Measurements from ENCODE around the gene PCSK9.

The PCSK9 gene

GRCh38 chr1:55074455-55074854 is 35.1 kb downstream of the PCSK9 start:
- Histone ChIP-seq H3K36me3 (peaks cover 68% of the 10 kb centered on the region), H3K9me3 (ENCODE audit: severe bottlenecking) (no peaks in the 10 kb centered on the region), H3K27ac (no peak overlapping the region), H3K27me3 (ENCODE audit: insufficient read depth, low read depth, severe bottlenecking) (no peaks in the 10 kb centered on the region), H3K4me3 (ENCODE audit: low read depth, low read length) (no peak overlapping the region)
- TF ChIP-seq CTCF (IDR thresholded peaks at IDR 0.05; ENCODE audit: low read depth, low read length) = no peak
- no peak for DNase-seq

- H3K9me3 ChIP-seq (ENCODE audit: severe bottlenecking) = no peaks in the 10 kb centered on the region
- no peak for TF ChIP-seq CTCF (IDR thresholded peaks at IDR 0.05; ENCODE audit: low read depth, low read length)
- no peaks in the 10 kb centered on the region for H3K27me3 ChIP-seq (ENCODE audit: insufficient read depth, low read depth, severe bottlenecking)
- no peak overlapping the region for H3K4me3 ChIP-seq (ENCODE audit: low read depth, low read length)
- peaks cover 77% of the 10 kb centered on the region for H3K36me3 ChIP-seq
- H3K27ac ChIP-seq = no peak overlapping the region
- DNase-seq = no peak
Observed at GRCh38 chr1:55076356-55076755, 37.0 kb downstream of the PCSK9 start.

- DNase-seq = no peak
- no peak for TF ChIP-seq CTCF (IDR thresholded peaks at IDR 0.05; ENCODE audit: low read depth, low read length)
- Histone ChIP-seq H3K4me3 (ENCODE audit: low read depth, low read length) (no peak overlapping the region), H3K27me3 (ENCODE audit: insufficient read depth, low read depth, severe bottlenecking) (no peaks in the 10 kb centered on the region), H3K27ac (peak overlapping the region; percentile 56), H3K9me3 (ENCODE audit: severe bottlenecking) (no peaks in the 10 kb centered on the region), H3K36me3 (peaks cover 76% of the 10 kb centered on the region)
Observed at GRCh38 chr1:55078470-55078869, 39.1 kb downstream of the PCSK9 start.

- Histone ChIP-seq H3K4me3 (ENCODE audit: low read depth, low read length) (no peak overlapping the region), H3K27me3 (ENCODE audit: insufficient read depth, low read depth, severe bottlenecking) (no peaks in the 10 kb centered on the region), H3K27ac (no peak overlapping the region), H3K9me3 (ENCODE audit: severe bottlenecking) (no peaks in the 10 kb centered on the region), H3K36me3 (peaks cover 80% of the 10 kb centered on the region)
- DNase-seq = no peak
- TF ChIP-seq CTCF (IDR thresholded peaks at IDR 0.05; ENCODE audit: low read depth, low read length) = no peak
Observed at GRCh38 chr1:55079651-55080050, 40.3 kb downstream of the PCSK9 start.

GRCh38 chr1:55081188-55081904 is 42.0 kb downstream of the PCSK9 start:
- Histone ChIP-seq H3K9me3 (ENCODE audit: severe bottlenecking) (no peaks in the 10 kb centered on the region), H3K27ac (no peak overlapping the region), H3K36me3 (peaks cover 82% of the 10 kb centered on the region), H3K27me3 (ENCODE audit: insufficient read depth, low read depth, severe bottlenecking) (no peaks in the 10 kb centered on the region), H3K4me3 (ENCODE audit: low read depth, low read length) (no peak overlapping the region)
- no peak for DNase-seq
- TF ChIP-seq CTCF (IDR thresholded peaks at IDR 0.05; ENCODE audit: low read depth, low read length) = no peak

- no peaks in the 10 kb centered on the region for H3K9me3 ChIP-seq (ENCODE audit: severe bottlenecking)
- H3K36me3 ChIP-seq = peaks cover 81% of the 10 kb centered on the region
- no peaks in the 10 kb centered on the region for H3K27me3 ChIP-seq (ENCODE audit: insufficient read depth, low read depth, severe bottlenecking)
- no peak overlapping the region for H3K27ac ChIP-seq
- no peak overlapping the region for H3K4me3 ChIP-seq (ENCODE audit: low read depth, low read length)
- TF ChIP-seq CTCF (IDR thresholded peaks at IDR 0.05; ENCODE audit: low read depth, low read length) = no peak
- DNase-seq = no peak
Observed at GRCh38 chr1:55081905-55082296, 42.6 kb downstream of the PCSK9 start.

All from WERI-Rb-1 (cell line).